GM23338 (cell line): ENCODE measurements around the gene SOD2. TPM values are rescaled to one million over a fixed set of nuclear protein-coding genes. Genes with fewer than 3 reads are reported as not detected.

ENCODE experiments used
- ATAC-seq: fragments of 200-7000 bp; cut with Tn5 transposase; 3 replicates; pipeline ENCODE4 v1.9.1; 2020
- DNase-seq: peaks from one replicate; pipeline ENCODE4 v3.0.0-alpha.2; 2015; ENCODE audit warnings: low spot score
- H2AFZ ChIP-seq: fragments of 200-600 bp; sonication (generic); 2 replicates; pipeline ENCODE4 v1.8.0; 2016; ENCODE audit warnings: antibody characterized with exemption, mild to moderate bottlenecking, moderate library complexity
- H3F3A ChIP-seq: fragments of 200-600 bp; sonication (generic); replicated peaks from 2 replicates; pipeline ENCODE4 v1.8.0; 2017; ENCODE audit warnings: antibody characterized with exemption, mixed run types, low read depth
- H3K27ac ChIP-seq: fragments of 200-600 bp; sonication (generic); 2 replicates; pipeline ENCODE4 v1.6.1; 2016; ENCODE audit warnings: low read depth
- H3K27me3 ChIP-seq: fragments of 200-600 bp; sonication (generic); 2 replicates; pipeline ENCODE4 v1.8.0; 2016; ENCODE audit warnings: mild to moderate bottlenecking, mixed run types, moderate library complexity; ENCODE audit not compliant: insufficient read depth
- H3K36me3 ChIP-seq: fragments of 200-600 bp; sonication (generic); 2 replicates; pipeline ENCODE4 v1.8.0; 2016; ENCODE audit warnings: mild to moderate bottlenecking; ENCODE audit not compliant: insufficient read depth
- H3K4me1 ChIP-seq: fragments of 200-600 bp; sonication (generic); 2 replicates; pipeline ENCODE4 v1.8.0; 2016; ENCODE audit warnings: mild to moderate bottlenecking, moderate library complexity; ENCODE audit not compliant: insufficient read depth
- H3K4me2 ChIP-seq: fragments of 200-600 bp; sonication (generic); 2 replicates; pipeline ENCODE4 v1.7.1; 2017; ENCODE audit warnings: mixed run types
- H3K4me3 ChIP-seq: fragments of 200-600 bp; sonication (generic); 2 replicates; pipeline ENCODE4 v1.6.1; 2016; ENCODE audit warnings: mixed run types
- H3K79me2 ChIP-seq: fragments of 200-600 bp; sonication (generic); replicated peaks from 2 replicates; pipeline ENCODE4 v1.8.0; 2017; ENCODE audit warnings: mild to moderate bottlenecking; ENCODE audit not compliant: insufficient read depth
- H3K9me2 ChIP-seq: fragments of 200-600 bp; sonication (generic); 2 replicates; pipeline ENCODE4 v1.8.0; 2017; ENCODE audit not compliant: insufficient read depth
- H4K20me1 ChIP-seq: fragments of 200-600 bp; sonication (generic); replicated peaks from 2 replicates; pipeline ENCODE4 v1.8.0; 2017; ENCODE audit warnings: mild to moderate bottlenecking; ENCODE audit not compliant: insufficient read depth
- H3K27ac Mint-ChIP-seq: 2 replicates; pipeline ENCODE4 v1.8.0; 2020; ENCODE audit warnings: inconsistent platforms, mild to moderate bottlenecking, moderate library complexity, mixed read lengths
- H3K27me3 Mint-ChIP-seq: 3 replicates; pipeline ENCODE4 v1.8.0; 2022; ENCODE audit warnings: low read depth, mild to moderate bottlenecking, moderate library complexity, mixed read lengths, inconsistent platforms; ENCODE audit not compliant: insufficient read depth, poor library complexity
- H3K36me3 Mint-ChIP-seq: 3 replicates; pipeline ENCODE4 v1.8.0; 2021; ENCODE audit warnings: low read depth, mild to moderate bottlenecking, inconsistent platforms, moderate library complexity, mixed read lengths
- H3K4me1 Mint-ChIP-seq: 3 replicates; pipeline ENCODE4 v1.8.0; 2020; ENCODE audit warnings: mild to moderate bottlenecking, inconsistent platforms, mixed read lengths
- H3K4me3 Mint-ChIP-seq: 3 replicates; pipeline ENCODE4 v1.8.0; 2021; ENCODE audit warnings: moderate library complexity, mild to moderate bottlenecking, inconsistent platforms, mixed read lengths
- H3K9me3 Mint-ChIP-seq: 3 replicates; pipeline ENCODE4 v1.8.0; 2020; ENCODE audit warnings: moderate library complexity, mild to moderate bottlenecking, inconsistent platforms, mixed read lengths
- CREB1 ChIP-seq: fragments of 250-450 bp; sonication (Bioruptor Pico); IDR thresholded peaks from 2 replicates; pipeline ENCODE4 v1.5.0; 2020; ENCODE audit warnings: low read depth, mild to moderate bottlenecking, moderate library complexity
- CTCF ChIP-seq, 2 experiments: fragments of 200-600 bp in 1 of 2; sonication (generic) in 1 of 2; conservative IDR thresholded peaks; 2 replicates each; pipeline versions ENCODE4 v1.5.1 to v1.6.1; 2016 to 2017; ENCODE audit warnings: antibody characterized with exemption in 2 of 2, low read depth in 2 of 2, mild to moderate bottlenecking in 2 of 2, moderate library complexity in 1 of 2
- EZH2 ChIP-seq: fragments of 200-600 bp; sonication (generic); IDR thresholded peaks from one replicate; pipeline ENCODE4 v1.8.0; 2017; ENCODE audit warnings: antibody characterized with exemption, mild to moderate bottlenecking, low read depth; ENCODE audit not compliant: unreplicated experiment
- EZH2phosphoT487 ChIP-seq: fragments of 200-600 bp; sonication (generic); IDR thresholded peaks from one replicate; pipeline ENCODE4 v1.8.1; 2018; ENCODE audit warnings: antibody characterized with exemption; ENCODE audit not compliant: unreplicated experiment
- JUNB ChIP-seq: IDR thresholded peaks from one replicate; pipeline ENCODE4 v1.6.1; 2016; ENCODE audit warnings: antibody characterized with exemption; ENCODE audit not compliant: unreplicated experiment
- NANOG ChIP-seq: IDR thresholded peaks from 2 replicates; pipeline ENCODE4 v1.6.1; 2016; ENCODE audit warnings: antibody characterized with exemption, borderline replicate concordance
- POLR2AphosphoS5 ChIP-seq: IDR thresholded peaks from 2 replicates; pipeline ENCODE4 v1.6.1; 2016; ENCODE audit warnings: antibody characterized with exemption, low read depth
- STAT1 ChIP-seq: IDR thresholded peaks from one replicate; pipeline ENCODE4 v1.6.1; 2016; ENCODE audit warnings: antibody characterized with exemption; ENCODE audit not compliant: unreplicated experiment
- ZNF114 ChIP-seq: fragments of 250-450 bp; sonication (Bioruptor Pico); IDR thresholded peaks from 2 replicates; pipeline ENCODE4 v1.5.0; 2020; ENCODE audit warnings: mild to moderate bottlenecking, moderate library complexity
- ZNF331 ChIP-seq: fragments of 250-450 bp; sonication (Bioruptor Pico); IDR thresholded peaks from 2 replicates; pipeline ENCODE4 v1.5.0; 2020; ENCODE audit warnings: low read depth, mild to moderate bottlenecking, moderate library complexity
- polyA plus RNA-seq: library from polyadenylated mRNA; unstranded; fragments of >200 nt; fragmentation: Nextera tagmentation; extraction: Ambion mirVana; gene quantifications from 2 replicates; pipeline ENCODE4 v1.2.1, GENCODE V29; 2016
- total RNA-seq: library from RNA; depleted of rRNA; stranded (reverse); fragments of >200 nt; shearing (Covaris generic); gene quantifications from 2 replicates; pipeline ENCODE4 v1.2.3, GENCODE V29; 2014
- TF ChIP-seq, protein P1 (sequence below): fragments of 250-450 bp; sonication (Bioruptor Pico); IDR thresholded peaks from 2 replicates; pipeline ENCODE4 v1.5.0; 2020; ENCODE audit warnings: mild to moderate bottlenecking, moderate library complexity
- TF ChIP-seq, protein P2 (sequence below): IDR thresholded peaks from one replicate; pipeline ENCODE4 v1.6.1; 2018; ENCODE audit warnings: antibody characterized with exemption; ENCODE audit not compliant: unreplicated experiment
- TF ChIP-seq, protein P3 (sequence below): IDR thresholded peaks from 2 replicates; pipeline ENCODE4 v1.6.1; 2016; ENCODE audit warnings: antibody characterized with exemption

The SOD2 gene
- total and polyA plus RNA-seq, 2 experiments from 2014 or later = 44.1 to 73.0 TPM

DNA sequence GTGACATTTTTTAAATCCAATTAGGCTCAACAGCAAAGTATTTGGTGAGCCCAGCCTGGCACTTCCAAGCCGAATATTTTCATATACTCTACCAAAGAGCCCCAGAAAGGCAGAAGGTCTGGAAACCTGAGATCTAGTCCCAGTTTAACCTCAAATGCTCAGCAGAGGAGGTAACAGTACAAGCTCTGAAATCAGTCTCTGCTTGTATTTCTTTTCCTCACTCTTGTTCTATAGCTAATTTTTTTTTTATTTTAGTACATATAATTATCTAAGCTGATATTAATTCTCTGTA lies 9.1 kb downstream of the SOD2 start (continued):
- TF ChIP-seq, protein P1, sequence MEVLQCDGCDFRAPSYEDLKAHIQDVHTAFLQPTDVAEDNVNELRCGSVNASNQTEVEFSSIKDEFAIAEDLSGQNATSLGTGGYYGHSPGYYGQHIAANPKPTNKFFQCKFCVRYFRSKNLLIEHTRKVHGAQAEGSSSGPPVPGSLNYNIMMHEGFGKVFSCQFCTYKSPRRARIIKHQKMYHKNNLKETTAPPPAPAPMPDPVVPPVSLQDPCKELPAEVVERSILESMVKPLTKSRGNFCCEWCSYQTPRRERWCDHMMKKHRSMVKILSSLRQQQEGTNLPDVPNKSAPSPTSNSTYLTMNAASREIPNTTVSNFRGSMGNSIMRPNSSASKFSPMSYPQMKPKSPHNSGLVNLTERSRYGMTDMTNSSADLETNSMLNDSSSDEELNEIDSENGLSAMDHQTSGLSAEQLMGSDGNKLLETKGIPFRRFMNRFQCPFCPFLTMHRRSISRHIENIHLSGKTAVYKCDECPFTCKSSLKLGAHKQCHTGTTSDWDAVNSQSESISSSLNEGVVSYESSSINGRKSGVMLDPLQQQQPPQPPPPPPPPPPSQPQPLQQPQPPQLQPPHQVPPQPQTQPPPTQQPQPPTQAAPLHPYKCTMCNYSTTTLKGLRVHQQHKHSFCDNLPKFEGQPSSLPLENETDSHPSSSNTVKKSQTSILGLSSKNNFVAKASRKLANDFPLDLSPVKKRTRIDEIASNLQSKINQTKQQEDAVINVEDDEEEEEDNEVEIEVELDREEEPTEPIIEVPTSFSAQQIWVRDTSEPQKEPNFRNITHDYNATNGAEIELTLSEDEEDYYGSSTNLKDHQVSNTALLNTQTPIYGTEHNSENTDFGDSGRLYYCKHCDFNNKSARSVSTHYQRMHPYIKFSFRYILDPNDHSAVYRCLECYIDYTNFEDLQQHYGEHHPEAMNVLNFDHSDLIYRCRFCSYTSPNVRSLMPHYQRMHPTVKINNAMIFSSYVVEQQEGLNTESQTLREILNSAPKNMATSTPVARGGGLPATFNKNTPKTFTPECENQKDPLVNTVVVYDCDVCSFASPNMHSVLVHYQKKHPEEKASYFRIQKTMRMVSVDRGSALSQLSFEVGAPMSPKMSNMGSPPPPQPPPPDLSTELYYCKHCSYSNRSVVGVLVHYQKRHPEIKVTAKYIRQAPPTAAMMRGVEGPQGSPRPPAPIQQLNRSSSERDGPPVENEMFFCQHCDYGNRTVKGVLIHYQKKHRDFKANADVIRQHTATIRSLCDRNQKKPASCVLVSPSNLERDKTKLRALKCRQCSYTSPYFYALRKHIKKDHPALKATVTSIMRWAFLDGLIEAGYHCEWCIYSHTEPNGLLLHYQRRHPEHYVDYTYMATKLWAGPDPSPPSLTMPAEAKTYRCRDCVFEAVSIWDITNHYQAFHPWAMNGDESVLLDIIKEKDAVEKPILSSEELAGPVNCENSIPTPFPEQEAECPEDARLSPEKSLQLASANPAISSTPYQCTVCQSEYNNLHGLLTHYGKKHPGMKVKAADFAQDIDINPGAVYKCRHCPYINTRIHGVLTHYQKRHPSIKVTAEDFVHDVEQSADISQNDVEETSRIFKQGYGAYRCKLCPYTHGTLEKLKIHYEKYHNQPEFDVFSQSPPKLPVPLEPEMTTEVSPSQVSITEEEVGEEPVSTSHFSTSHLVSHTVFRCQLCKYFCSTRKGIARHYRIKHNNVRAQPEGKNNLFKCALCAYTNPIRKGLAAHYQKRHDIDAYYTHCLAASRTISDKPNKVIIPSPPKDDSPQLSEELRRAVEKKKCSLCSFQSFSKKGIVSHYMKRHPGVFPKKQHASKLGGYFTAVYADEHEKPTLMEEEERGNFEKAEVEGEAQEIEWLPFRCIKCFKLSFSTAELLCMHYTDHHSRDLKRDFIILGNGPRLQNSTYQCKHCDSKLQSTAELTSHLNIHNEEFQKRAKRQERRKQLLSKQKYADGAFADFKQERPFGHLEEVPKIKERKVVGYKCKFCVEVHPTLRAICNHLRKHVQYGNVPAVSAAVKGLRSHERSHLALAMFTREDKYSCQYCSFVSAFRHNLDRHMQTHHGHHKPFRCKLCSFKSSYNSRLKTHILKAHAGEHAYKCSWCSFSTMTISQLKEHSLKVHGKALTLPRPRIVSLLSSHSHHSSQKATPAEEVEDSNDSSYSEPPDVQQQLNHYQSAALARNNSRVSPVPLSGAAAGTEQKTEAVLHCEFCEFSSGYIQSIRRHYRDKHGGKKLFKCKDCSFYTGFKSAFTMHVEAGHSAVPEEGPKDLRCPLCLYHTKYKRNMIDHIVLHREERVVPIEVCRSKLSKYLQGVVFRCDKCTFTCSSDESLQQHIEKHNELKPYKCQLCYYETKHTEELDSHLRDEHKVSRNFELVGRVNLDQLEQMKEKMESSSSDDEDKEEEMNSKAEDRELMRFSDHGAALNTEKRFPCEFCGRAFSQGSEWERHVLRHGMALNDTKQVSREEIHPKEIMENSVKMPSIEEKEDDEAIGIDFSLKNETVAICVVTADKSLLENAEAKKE (CRISPR knock-in tag) = no peak
- TF ChIP-seq EZH2 (no peak), ZNF331 (no peak), ZNF114 (no peak), JUNB (no peak)

- Histone ChIP-seq H3F3A (no peaks in the 10 kb centered on the region), H3K9me2 (no peaks in the 10 kb centered on the region), H4K20me1 (peaks cover 13% of the 10 kb centered on the region), H3K4me1 (no peaks in the 10 kb centered on the region), H3K36me3 (peaks cover 24% of the 10 kb centered on the region), H3K27ac (no peak overlapping the region), H3K4me2 (no peak overlapping the region), H3K79me2 (peaks cover 22% of the 10 kb centered on the region), H3K27me3 (no peaks in the 10 kb centered on the region), H3K4me3 (no peak overlapping the region), H2AFZ (no peak overlapping the region)
- H3K4me3 Mint-ChIP-seq = no peak overlapping the region
- no peaks in the 10 kb centered on the region for H3K27me3 Mint-ChIP-seq
- H3K36me3 Mint-ChIP-seq = peaks cover 38% of the 10 kb centered on the region
- H3K27ac Mint-ChIP-seq = no peak overlapping the region
- no peaks in the 10 kb centered on the region for H3K9me3 Mint-ChIP-seq
- ATAC-seq (no peak), DNase-seq (no peak)
- no peaks in the 10 kb centered on the region for H3K4me1 Mint-ChIP-seq
- TF ChIP-seq JUNB = no peak
- TF ChIP-seq, protein P2, sequence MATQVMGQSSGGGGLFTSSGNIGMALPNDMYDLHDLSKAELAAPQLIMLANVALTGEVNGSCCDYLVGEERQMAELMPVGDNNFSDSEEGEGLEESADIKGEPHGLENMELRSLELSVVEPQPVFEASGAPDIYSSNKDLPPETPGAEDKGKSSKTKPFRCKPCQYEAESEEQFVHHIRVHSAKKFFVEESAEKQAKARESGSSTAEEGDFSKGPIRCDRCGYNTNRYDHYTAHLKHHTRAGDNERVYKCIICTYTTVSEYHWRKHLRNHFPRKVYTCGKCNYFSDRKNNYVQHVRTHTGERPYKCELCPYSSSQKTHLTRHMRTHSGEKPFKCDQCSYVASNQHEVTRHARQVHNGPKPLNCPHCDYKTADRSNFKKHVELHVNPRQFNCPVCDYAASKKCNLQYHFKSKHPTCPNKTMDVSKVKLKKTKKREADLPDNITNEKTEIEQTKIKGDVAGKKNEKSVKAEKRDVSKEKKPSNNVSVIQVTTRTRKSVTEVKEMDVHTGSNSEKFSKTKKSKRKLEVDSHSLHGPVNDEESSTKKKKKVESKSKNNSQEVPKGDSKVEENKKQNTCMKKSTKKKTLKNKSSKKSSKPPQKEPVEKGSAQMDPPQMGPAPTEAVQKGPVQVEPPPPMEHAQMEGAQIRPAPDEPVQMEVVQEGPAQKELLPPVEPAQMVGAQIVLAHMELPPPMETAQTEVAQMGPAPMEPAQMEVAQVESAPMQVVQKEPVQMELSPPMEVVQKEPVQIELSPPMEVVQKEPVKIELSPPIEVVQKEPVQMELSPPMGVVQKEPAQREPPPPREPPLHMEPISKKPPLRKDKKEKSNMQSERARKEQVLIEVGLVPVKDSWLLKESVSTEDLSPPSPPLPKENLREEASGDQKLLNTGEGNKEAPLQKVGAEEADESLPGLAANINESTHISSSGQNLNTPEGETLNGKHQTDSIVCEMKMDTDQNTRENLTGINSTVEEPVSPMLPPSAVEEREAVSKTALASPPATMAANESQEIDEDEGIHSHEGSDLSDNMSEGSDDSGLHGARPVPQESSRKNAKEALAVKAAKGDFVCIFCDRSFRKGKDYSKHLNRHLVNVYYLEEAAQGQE = no peak
- no peak for TF ChIP-seq CTCF (conservative IDR thresholded peaks at IDR 0.05; ENCODE audit: low read depth in 2 of 2)
- no peak for TF ChIP-seq STAT1
- TF ChIP-seq EZH2phosphoT487 = no peak
- TF ChIP-seq ZNF114 = no peak
- no peak for TF ChIP-seq NANOG
- TF ChIP-seq, protein P3, sequence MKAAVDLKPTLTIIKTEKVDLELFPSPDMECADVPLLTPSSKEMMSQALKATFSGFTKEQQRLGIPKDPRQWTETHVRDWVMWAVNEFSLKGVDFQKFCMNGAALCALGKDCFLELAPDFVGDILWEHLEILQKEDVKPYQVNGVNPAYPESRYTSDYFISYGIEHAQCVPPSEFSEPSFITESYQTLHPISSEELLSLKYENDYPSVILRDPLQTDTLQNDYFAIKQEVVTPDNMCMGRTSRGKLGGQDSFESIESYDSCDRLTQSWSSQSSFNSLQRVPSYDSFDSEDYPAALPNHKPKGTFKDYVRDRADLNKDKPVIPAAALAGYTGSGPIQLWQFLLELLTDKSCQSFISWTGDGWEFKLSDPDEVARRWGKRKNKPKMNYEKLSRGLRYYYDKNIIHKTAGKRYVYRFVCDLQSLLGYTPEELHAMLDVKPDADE = no peak
- TF ChIP-seq CREB1 (CRISPR knock-in tag) = no peak
- TF ChIP-seq POLR2AphosphoS5 = no peak
Measured at GRCh38 chr6:159682810-159683209, 10.2 kb downstream of the SOD2 start.
